HEK293 (cell line): ENCODE results near the gene HES5.

Experiments used
- GLI4 ChIP-seq: fragments of 450-650 bp; formaldehyde crosslinking; IDR thresholded peaks from 2 replicates; pipeline ENCODE4 v1.5.1; 2016; ENCODE audit warnings: missing biosample characterization, missing genetic modification characterization
- PRDM1 ChIP-seq: fragments of 450-650 bp; formaldehyde crosslinking; IDR thresholded peaks from 2 replicates; pipeline ENCODE4; 2016; ENCODE audit warnings: missing biosample characterization, missing genetic modification characterization
- RBAK ChIP-seq: fragments of 450-650 bp; formaldehyde crosslinking; IDR thresholded peaks from 2 replicates; pipeline ENCODE4 v1.5.1; 2016; ENCODE audit warnings: missing biosample characterization, missing genetic modification characterization
- TCF7L2 ChIP-seq: IDR thresholded peaks from 2 replicates; pipeline ENCODE4 v1.6.1; 2011; ENCODE audit warnings: low read depth, mild to moderate bottlenecking, inconsistent platforms, low read length, moderate library complexity, borderline replicate concordance
- ZBTB8A ChIP-seq: fragments of 450-650 bp; formaldehyde crosslinking; IDR thresholded peaks from 2 replicates; pipeline ENCODE4 v1.5.1; 2016; ENCODE audit warnings: missing biosample characterization, missing genetic modification characterization
- ZNF157 ChIP-seq: fragments of 450-650 bp; formaldehyde crosslinking; IDR thresholded peaks from 2 replicates; pipeline ENCODE4 v1.5.1; 2016; ENCODE audit warnings: missing biosample characterization, missing genetic modification characterization
- ZNF175 ChIP-seq: fragments of 450-650 bp; formaldehyde crosslinking; IDR thresholded peaks from 2 replicates; pipeline ENCODE4 v1.5.1; 2016; ENCODE audit warnings: missing biosample characterization, missing genetic modification characterization
- ZNF302 ChIP-seq: fragments of 450-650 bp; formaldehyde crosslinking; IDR thresholded peaks from 2 replicates; pipeline ENCODE4 v1.5.1; 2016; ENCODE audit warnings: missing biosample characterization, missing genetic modification characterization, low read depth
- TF ChIP-seq, protein P1 (sequence below): fragments of 450-650 bp; formaldehyde crosslinking; IDR thresholded peaks from 2 replicates; pipeline ENCODE4 v1.5.1; 2016; ENCODE audit warnings: missing biosample characterization, missing genetic modification characterization
- TF ChIP-seq, protein P2 (sequence below): fragments of 450-650 bp; formaldehyde crosslinking; IDR thresholded peaks from 2 replicates; pipeline ENCODE4 v1.5.1; 2016; ENCODE audit warnings: missing biosample characterization, missing genetic modification characterization
- TF ChIP-seq, protein P3 (sequence below): fragments of 450-650 bp; formaldehyde crosslinking; IDR thresholded peaks from 2 replicates; pipeline ENCODE4 v1.5.1; 2016; ENCODE audit warnings: missing biosample characterization, missing genetic modification characterization

DNA sequence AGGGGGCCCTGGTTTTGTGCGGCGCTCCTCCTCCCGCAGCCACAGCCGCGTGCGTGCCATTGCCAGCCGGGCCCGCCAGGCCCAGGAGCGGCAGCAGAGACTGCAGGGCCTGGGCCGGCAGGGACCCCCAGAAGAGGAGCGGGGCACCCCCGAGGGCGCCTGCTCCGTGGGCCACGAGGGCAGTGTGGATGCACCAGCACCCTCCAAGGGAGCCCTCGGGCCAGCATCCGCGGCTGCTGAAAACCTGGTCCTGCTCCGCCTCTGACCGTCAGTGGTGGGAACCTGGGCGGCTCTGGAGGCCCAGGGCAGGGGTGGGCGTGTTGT lies 25.2 kb downstream of the HES5 start:
- TF ChIP-seq ZBTB8A (tag by site-specific recombination) = no peak
- no peak for TF ChIP-seq ZNF302
- TF ChIP-seq TCF7L2 = no peak
- TF ChIP-seq PRDM1 (tag by site-specific recombination) = no peak
- TF ChIP-seq ZNF157 = no peak
- TF ChIP-seq, protein P1, sequence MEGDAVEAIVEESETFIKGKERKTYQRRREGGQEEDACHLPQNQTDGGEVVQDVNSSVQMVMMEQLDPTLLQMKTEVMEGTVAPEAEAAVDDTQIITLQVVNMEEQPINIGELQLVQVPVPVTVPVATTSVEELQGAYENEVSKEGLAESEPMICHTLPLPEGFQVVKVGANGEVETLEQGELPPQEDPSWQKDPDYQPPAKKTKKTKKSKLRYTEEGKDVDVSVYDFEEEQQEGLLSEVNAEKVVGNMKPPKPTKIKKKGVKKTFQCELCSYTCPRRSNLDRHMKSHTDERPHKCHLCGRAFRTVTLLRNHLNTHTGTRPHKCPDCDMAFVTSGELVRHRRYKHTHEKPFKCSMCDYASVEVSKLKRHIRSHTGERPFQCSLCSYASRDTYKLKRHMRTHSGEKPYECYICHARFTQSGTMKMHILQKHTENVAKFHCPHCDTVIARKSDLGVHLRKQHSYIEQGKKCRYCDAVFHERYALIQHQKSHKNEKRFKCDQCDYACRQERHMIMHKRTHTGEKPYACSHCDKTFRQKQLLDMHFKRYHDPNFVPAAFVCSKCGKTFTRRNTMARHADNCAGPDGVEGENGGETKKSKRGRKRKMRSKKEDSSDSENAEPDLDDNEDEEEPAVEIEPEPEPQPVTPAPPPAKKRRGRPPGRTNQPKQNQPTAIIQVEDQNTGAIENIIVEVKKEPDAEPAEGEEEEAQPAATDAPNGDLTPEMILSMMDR (tag by site-specific recombination) = no peak
- TF ChIP-seq, protein P2, sequence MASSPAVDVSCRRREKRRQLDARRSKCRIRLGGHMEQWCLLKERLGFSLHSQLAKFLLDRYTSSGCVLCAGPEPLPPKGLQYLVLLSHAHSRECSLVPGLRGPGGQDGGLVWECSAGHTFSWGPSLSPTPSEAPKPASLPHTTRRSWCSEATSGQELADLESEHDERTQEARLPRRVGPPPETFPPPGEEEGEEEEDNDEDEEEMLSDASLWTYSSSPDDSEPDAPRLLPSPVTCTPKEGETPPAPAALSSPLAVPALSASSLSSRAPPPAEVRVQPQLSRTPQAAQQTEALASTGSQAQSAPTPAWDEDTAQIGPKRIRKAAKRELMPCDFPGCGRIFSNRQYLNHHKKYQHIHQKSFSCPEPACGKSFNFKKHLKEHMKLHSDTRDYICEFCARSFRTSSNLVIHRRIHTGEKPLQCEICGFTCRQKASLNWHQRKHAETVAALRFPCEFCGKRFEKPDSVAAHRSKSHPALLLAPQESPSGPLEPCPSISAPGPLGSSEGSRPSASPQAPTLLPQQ (tag by site-specific recombination) = no peak
- no peak for TF ChIP-seq GLI4 (tag by site-specific recombination)
- TF ChIP-seq ZNF175 (tag by site-specific recombination) = no peak
- TF ChIP-seq, protein P3, sequence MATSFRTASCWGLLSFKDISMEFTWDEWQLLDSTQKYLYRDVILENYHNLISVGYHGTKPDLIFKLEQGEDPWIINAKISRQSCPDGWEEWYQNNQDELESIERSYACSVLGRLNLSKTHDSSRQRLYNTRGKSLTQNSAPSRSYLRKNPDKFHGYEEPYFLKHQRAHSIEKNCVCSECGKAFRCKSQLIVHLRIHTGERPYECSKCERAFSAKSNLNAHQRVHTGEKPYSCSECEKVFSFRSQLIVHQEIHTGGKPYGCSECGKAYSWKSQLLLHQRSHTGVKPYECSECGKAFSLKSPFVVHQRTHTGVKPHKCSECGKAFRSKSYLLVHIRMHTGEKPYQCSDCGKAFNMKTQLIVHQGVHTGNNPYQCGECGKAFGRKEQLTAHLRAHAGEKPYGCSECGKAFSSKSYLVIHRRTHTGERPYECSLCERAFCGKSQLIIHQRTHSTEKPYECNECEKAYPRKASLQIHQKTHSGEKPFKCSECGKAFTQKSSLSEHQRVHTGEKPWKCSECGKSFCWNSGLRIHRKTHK (tag by site-specific recombination) = no peak
- no peak for TF ChIP-seq RBAK (tag by site-specific recombination)
